Fibroblast of mammary gland (primary cell): ENCODE results near the gene CPT1C.

Experiments
- DNase-seq: peaks from one replicate; pipeline ENCODE4 v3.0.0-alpha.2; 2010; ENCODE audit warnings: low read depth
- H3K4me3 ChIP-seq: 2 replicates; pipeline ENCODE4 v1.5.1; 2011; ENCODE audit warnings: low read depth, mild to moderate bottlenecking, low read length, moderate library complexity; ENCODE audit not compliant: control insufficient read depth
- TF ChIP-seq, protein P1 (sequence below): conservative IDR thresholded peaks from 2 replicates; pipeline ENCODE4 v1.5.1; 2011; ENCODE audit warnings: low read depth, low read length, inconsistent platforms; ENCODE audit not compliant: control insufficient read depth, insufficient read depth

CPT1C gene

DNA sequence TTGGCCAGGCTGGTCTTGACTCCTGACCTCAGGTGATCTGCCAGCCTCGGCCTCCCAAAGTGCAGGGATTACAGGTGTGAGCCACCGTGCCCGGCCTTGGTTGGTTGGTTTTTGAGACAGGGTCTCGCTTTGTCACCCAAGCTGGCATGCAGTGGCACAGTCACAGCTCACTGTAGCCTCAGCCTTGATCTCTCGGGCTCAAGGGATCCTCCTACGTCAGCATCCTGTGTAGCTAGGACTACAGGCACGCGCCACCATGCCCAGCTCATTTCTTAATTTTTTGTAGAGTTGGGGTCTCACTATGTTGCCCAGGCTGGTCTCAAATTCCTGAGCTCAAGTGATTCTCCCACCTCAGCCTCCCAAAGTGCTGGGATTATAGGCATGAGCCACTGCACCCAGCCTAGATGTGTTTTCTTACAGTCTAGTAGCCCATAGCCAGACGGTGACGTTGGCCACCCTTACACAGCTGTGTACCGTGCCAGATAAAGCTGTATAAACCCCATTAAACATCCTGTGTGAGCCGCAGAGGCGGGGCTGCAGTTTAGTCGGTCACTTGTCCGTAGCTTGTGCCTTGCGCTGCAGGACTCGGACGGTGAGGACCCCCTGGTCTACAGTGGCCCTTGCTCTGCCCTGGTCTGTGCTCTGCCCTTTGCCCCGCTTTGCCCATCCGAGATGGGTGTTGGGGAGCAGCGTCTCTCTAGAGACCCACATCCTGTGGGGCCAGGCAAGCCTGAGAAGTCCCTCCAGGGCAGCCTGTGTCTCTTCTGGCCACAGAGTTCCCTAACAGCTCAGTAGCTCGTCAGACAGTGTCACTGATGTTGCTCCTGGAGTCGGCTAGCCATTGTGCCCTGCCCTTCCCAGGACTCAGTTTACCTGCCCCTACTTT, 35.1 kb upstream of the CPT1C start:
- DNase-seq = no peak
- TF ChIP-seq, protein P1, sequence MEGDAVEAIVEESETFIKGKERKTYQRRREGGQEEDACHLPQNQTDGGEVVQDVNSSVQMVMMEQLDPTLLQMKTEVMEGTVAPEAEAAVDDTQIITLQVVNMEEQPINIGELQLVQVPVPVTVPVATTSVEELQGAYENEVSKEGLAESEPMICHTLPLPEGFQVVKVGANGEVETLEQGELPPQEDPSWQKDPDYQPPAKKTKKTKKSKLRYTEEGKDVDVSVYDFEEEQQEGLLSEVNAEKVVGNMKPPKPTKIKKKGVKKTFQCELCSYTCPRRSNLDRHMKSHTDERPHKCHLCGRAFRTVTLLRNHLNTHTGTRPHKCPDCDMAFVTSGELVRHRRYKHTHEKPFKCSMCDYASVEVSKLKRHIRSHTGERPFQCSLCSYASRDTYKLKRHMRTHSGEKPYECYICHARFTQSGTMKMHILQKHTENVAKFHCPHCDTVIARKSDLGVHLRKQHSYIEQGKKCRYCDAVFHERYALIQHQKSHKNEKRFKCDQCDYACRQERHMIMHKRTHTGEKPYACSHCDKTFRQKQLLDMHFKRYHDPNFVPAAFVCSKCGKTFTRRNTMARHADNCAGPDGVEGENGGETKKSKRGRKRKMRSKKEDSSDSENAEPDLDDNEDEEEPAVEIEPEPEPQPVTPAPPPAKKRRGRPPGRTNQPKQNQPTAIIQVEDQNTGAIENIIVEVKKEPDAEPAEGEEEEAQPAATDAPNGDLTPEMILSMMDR = no peak
- H3K4me3 ChIP-seq = no peak overlapping the region

DNA sequence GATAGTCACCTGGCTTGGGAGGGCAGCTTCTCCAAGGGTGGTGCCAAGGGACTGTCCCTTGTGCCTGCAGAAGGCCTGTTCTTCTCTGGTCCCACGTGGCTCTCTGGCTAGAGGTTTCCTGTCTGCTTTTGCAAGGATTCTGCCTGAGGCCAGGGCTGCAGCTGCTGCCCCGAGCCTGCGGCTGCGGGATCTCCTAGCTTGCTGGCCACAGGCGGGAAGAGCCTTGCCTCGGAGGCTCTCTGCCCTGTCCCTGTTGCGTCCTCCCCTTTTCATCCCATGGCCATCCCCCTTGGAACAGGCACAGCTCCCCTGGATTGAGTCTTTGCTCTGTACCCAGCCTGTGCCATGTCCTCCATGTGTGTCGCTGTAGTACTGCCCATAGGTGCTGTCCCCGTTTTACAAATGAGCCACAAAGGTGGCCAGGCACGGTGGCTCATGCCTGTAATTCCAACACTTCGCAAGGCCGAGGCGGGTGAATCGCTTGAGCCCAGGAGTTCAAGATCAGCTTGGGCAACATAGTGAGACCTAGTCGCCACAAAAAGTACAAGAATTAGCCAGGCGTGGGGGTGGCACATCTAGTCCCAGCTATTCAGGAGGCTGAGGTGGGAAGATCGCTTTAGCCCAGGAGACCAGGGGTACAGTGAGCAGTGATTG, 34.3 kb upstream of the CPT1C start:
- TF ChIP-seq, protein P1 = no peak
- H3K4me3 ChIP-seq = no peak overlapping the region

GRCh38 chr19:49657493-49658138, 33.3 kb upstream of the CPT1C start:
- no peak overlapping the region for H3K4me3 ChIP-seq
- DNase-seq = no peak
- TF ChIP-seq, protein P1 = no peak

More for the DNA sequence above, 34.3 kb upstream of the CPT1C start:
- no peak for DNase-seq

GRCh38 chr19:49658139-49658517, 32.8 kb upstream of the CPT1C start:
- TF ChIP-seq, protein P1 = no peak
- no peak for DNase-seq

GRCh38 chr19:49658566-49659442, 32.1 kb upstream of the CPT1C start:
- TF ChIP-seq, protein P1 = no peak
- no peak overlapping the region for H3K4me3 ChIP-seq
- DNase-seq = no peak

More at GRCh38 chr19:49658139-49658517, 32.8 kb upstream of the CPT1C start:
- no peak overlapping the region for H3K4me3 ChIP-seq

DNA sequence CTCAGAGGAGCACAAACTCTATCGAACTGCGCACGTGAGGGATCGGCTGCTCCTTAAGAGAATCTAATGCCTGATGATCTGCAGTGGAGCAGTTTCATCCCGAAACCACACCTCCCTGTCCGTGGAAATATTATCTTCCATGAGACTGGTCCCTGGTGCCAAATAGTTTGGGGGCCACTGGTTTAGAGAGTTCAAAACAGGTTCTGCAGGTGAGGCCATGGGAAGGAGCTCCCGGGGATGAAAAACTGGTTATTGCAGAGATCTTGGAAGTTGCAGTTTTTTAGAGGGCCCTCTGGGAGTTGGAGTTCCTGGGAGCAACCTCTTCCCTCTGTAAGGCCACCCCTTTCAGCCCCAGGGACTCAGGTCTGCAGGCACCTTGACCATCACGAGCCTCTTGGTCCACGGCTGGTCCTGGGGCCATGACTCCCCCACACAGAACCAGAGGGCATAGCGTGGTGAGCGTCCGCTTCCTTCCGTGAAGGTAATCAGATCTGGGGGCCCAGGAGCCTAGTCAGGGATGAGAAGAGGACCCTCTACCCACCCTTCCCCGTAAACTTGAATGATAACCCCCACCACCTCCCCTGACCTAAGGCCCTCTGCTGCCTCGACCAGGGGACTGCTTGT, 30.5 kb upstream of the CPT1C start:
- TF ChIP-seq, protein P1 = no peak
- H3K4me3 ChIP-seq = no peak overlapping the region
- no peak for DNase-seq
